HepG2 (cell line): Measurements from ENCODE around the gene NFE2L1. TPM values are rescaled to one million over a fixed set of nuclear protein-coding genes. Genes with fewer than 3 reads are reported as not detected.

Experiments
- ATF1 ChIP-seq: IDR thresholded peaks from 2 replicates; pipeline ENCODE4 v1.6.1; 2016; ENCODE audit warnings: mild to moderate bottlenecking, control low read depth
- HHEX ChIP-seq: IDR thresholded peaks from 2 replicates; pipeline ENCODE4 v1.6.1; 2016; ENCODE audit warnings: control low read depth
- IRX3 ChIP-seq: sonication (generic); formaldehyde crosslinking; IDR thresholded peaks from 2 replicates; pipeline ENCODE4 v1.8.1; 2023; ENCODE audit warnings: mild to moderate bottlenecking, low read depth, missing genetic modification reagents, borderline replicate concordance
- MLXIP ChIP-seq: sonication (generic); formaldehyde crosslinking; IDR thresholded peaks from 2 replicates; pipeline ENCODE4 v1.9.0; 2021; ENCODE audit warnings: missing genetic modification reagents, borderline replicate concordance
- MTA3 ChIP-seq: sonication (generic); formaldehyde crosslinking; IDR thresholded peaks from 2 replicates; pipeline ENCODE4 v1.4.0; 2020; ENCODE audit warnings: missing genetic modification reagents
- NCOR1 ChIP-seq: fragments of 200-600 bp; sonication (generic); IDR thresholded peaks from 2 replicates; pipeline ENCODE4 v1.7.0; 2017; ENCODE audit warnings: antibody characterized with exemption, low read length, borderline replicate concordance
- SAFB2 ChIP-seq: sonication (generic); formaldehyde crosslinking; IDR thresholded peaks from 2 replicates; pipeline ENCODE4 v1.5.1; 2020; ENCODE audit warnings: missing genetic modification reagents, low read depth, mild to moderate bottlenecking, borderline replicate concordance
- SALL2 ChIP-seq: sonication (generic); formaldehyde crosslinking; IDR thresholded peaks from 2 replicates; pipeline ENCODE4 v1.8.1; 2023; ENCODE audit warnings: mild to moderate bottlenecking, missing genetic modification reagents, inconsistent platforms
- SIN3A ChIP-seq: IDR thresholded peaks from 2 replicates; pipeline ENCODE4 v1.6.1; 2011; ENCODE audit warnings: low read depth, mild to moderate bottlenecking, control low read depth, low read length, borderline replicate concordance
- SMAD1 ChIP-seq: sonication (generic); formaldehyde crosslinking; IDR thresholded peaks from 2 replicates; pipeline ENCODE4 v1.4.0; 2020; ENCODE audit warnings: missing genetic modification reagents, low read depth, mild to moderate bottlenecking, borderline replicate concordance
- TP53 ChIP-seq: sonication (generic); formaldehyde crosslinking; conservative IDR thresholded peaks from 2 replicates; pipeline ENCODE4 v1.4.0; 2020; ENCODE audit warnings: missing genetic modification reagents
- ZMYM4 ChIP-seq: sonication (generic); formaldehyde crosslinking; IDR thresholded peaks from 2 replicates; pipeline ENCODE4 v1.8.1; 2023; ENCODE audit warnings: mild to moderate bottlenecking, missing genetic modification reagents
- ZNF260 ChIP-seq: sonication (generic); formaldehyde crosslinking; IDR thresholded peaks from 2 replicates; pipeline ENCODE4 v1.4.0; 2020; ENCODE audit warnings: missing genetic modification reagents, low read depth, mild to moderate bottlenecking, borderline replicate concordance
- ZNF451 ChIP-seq: sonication (generic); formaldehyde crosslinking; IDR thresholded peaks from 2 replicates; pipeline ENCODE4 v1.5.0; 2020; ENCODE audit warnings: mild to moderate bottlenecking, missing genetic modification reagents
- ZNF468 ChIP-seq: sonication (generic); formaldehyde crosslinking; IDR thresholded peaks from 2 replicates; pipeline ENCODE4 v1.8.0; 2022; ENCODE audit warnings: mild to moderate bottlenecking, moderate library complexity, missing genetic modification reagents
- ZNF530 ChIP-seq: sonication (generic); formaldehyde crosslinking; IDR thresholded peaks from 2 replicates; pipeline ENCODE4 v1.5.0; 2020; ENCODE audit warnings: low read depth, mild to moderate bottlenecking, missing genetic modification reagents
- ZNF619 ChIP-seq: sonication (generic); formaldehyde crosslinking; IDR thresholded peaks from 2 replicates; pipeline ENCODE4 v1.4.0; 2020; ENCODE audit warnings: mild to moderate bottlenecking, missing genetic modification reagents
- ZNF709 ChIP-seq: sonication (generic); formaldehyde crosslinking; IDR thresholded peaks from 2 replicates; pipeline ENCODE4 v1.5.0; 2020; ENCODE audit warnings: mild to moderate bottlenecking, missing genetic modification reagents
- ZSCAN20 ChIP-seq: sonication (generic); formaldehyde crosslinking; IDR thresholded peaks from 2 replicates; pipeline ENCODE4 v1.4.0; 2020; ENCODE audit warnings: missing genetic modification reagents, mild to moderate bottlenecking, borderline replicate concordance
- polyA plus RNA-seq, 8 experiments: library from polyadenylated mRNA; depleted of rRNA in 3 of 8; stranded (reverse) in 7 of 8; unstranded in 1 of 8; fragments of >200 nt; fragmentation: Illumina TruSeq in 4 of 8; extraction: Trizol in 4 of 8; gene quantifications; 2 replicates each; pipeline versions ENCODE4 v1.2.1 to v1.2.3, GENCODE V29; 2011 to 2016; ENCODE audit warnings: low read depth in 4 of 8, missing spikeins in 1 of 8, mixed read lengths in 1 of 8; ENCODE audit not compliant: insufficient read depth in 1 of 8
- total RNA-seq, 5 experiments: library from RNA; depleted of rRNA; stranded (reverse); fragments of >200 nt; fragmentation: Illumina TruSeq; extraction: Trizol; gene quantifications; 2 replicates each; pipeline ENCODE4 v1.2.3, GENCODE V29; 2016; ENCODE audit warnings: low read depth in 1 of 5
- TF ChIP-seq, protein P1 (sequence below): IDR thresholded peaks from 2 replicates; pipeline ENCODE4 v1.6.1; 2016; ENCODE audit warnings: mild to moderate bottlenecking
- TF ChIP-seq, protein P2 (sequence below): sonication (generic); formaldehyde crosslinking; conservative IDR thresholded peaks from 2 replicates; pipeline ENCODE4 v1.5.0; 2020; ENCODE audit warnings: missing genetic modification reagents
- TF ChIP-seq, protein P3 (sequence below): sonication (generic); formaldehyde crosslinking; IDR thresholded peaks from 2 replicates; pipeline ENCODE4 v1.5.0; 2020; ENCODE audit warnings: missing genetic modification reagents

The NFE2L1 gene
- total and polyA plus RNA-seq, 2 of the 13 experiments (the other 11 are each of a cell fraction or from before 2014, with no cell fraction given): 67.0 to 234 TPM

- no peak for TF ChIP-seq ZSCAN20
- no peak for TF ChIP-seq TP53 (CRISPR knock-in tag)
- TF ChIP-seq ZNF260 (CRISPR knock-in tag): no peak
- no peak for TF ChIP-seq MLXIP
- TF ChIP-seq NCOR1: no peak
- TF ChIP-seq HHEX (CRISPR knock-in tag): no peak
- TF ChIP-seq ZNF619: no peak
- 0 out of 2 replicates have a peak, but pooled peaks have one; percentile 47 for TF ChIP-seq ZNF451 (CRISPR knock-in tag)
- no peak for TF ChIP-seq ZNF468 (CRISPR knock-in tag)
- no peak for TF ChIP-seq ATF1 (CRISPR knock-in tag)
- TF ChIP-seq SAFB2 (CRISPR knock-in tag): no peak
- no peak for TF ChIP-seq MTA3 (CRISPR knock-in tag)
- TF ChIP-seq, protein P1, sequence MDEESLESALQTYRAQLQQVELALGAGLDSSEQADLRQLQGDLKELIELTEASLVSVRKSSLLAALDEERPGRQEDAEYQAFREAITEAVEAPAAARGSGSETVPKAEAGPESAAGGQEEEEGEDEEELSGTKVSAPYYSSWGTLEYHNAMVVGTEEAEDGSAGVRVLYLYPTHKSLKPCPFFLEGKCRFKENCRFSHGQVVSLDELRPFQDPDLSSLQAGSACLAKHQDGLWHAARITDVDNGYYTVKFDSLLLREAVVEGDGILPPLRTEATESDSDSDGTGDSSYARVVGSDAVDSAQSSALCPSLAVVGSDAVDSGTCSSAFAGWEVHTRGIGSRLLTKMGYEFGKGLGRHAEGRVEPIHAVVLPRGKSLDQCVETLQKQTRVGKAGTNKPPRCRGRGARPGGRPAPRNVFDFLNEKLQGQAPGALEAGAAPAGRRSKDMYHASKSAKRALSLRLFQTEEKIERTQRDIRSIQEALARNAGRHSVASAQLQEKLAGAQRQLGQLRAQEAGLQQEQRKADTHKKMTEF (CRISPR knock-in tag): 0 out of 2 replicates have a peak, but pooled peaks have one; percentile 56
- no peak for TF ChIP-seq SIN3A
- TF ChIP-seq, protein P2, sequence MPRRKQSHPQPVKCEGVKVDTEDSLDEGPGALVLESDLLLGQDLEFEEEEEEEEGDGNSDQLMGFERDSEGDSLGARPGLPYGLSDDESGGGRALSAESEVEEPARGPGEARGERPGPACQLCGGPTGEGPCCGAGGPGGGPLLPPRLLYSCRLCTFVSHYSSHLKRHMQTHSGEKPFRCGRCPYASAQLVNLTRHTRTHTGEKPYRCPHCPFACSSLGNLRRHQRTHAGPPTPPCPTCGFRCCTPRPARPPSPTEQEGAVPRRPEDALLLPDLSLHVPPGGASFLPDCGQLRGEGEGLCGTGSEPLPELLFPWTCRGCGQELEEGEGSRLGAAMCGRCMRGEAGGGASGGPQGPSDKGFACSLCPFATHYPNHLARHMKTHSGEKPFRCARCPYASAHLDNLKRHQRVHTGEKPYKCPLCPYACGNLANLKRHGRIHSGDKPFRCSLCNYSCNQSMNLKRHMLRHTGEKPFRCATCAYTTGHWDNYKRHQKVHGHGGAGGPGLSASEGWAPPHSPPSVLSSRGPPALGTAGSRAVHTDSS (CRISPR knock-in tag): no peak
- TF ChIP-seq SMAD1 (CRISPR knock-in tag): no peak; the same call in 1 of the 2 replicates
- no peak for TF ChIP-seq ZNF709 (CRISPR knock-in tag)
- TF ChIP-seq SALL2: peak; percentile 74
- TF ChIP-seq ZMYM4 (CRISPR knock-in tag): no peak
- TF ChIP-seq, protein P3, sequence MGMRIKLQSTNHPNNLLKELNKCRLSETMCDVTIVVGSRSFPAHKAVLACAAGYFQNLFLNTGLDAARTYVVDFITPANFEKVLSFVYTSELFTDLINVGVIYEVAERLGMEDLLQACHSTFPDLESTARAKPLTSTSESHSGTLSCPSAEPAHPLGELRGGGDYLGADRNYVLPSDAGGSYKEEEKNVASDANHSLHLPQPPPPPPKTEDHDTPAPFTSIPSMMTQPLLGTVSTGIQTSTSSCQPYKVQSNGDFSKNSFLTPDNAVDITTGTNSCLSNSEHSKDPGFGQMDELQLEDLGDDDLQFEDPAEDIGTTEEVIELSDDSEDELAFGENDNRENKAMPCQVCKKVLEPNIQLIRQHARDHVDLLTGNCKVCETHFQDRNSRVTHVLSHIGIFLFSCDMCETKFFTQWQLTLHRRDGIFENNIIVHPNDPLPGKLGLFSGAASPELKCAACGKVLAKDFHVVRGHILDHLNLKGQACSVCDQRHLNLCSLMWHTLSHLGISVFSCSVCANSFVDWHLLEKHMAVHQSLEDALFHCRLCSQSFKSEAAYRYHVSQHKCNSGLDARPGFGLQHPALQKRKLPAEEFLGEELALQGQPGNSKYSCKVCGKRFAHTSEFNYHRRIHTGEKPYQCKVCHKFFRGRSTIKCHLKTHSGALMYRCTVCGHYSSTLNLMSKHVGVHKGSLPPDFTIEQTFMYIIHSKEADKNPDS (CRISPR knock-in tag): no peak
- TF ChIP-seq ZNF530: no peak
- no peak for TF ChIP-seq IRX3 (CRISPR knock-in tag)
Measured at GRCh38 chr17:48026502-48027321, 21.4 kb upstream of the NFE2L1 start (continued).
